A204.1 (cell line): ENCODE measurements around the gene RAB11FIP4.

ENCODE experiments used
- FAIRE-seq: peaks from 2 replicates; lab custom pipeline; 2012; peaks lifted over from hg19 to GRCh38; lab: Jason Lieb, UNC

The RAB11FIP4 gene

GRCh38 chr17:31525801-31526549 lies 134.5 kb downstream of the RAB11FIP4 start:
- FAIRE-seq, result no peak

DNA sequence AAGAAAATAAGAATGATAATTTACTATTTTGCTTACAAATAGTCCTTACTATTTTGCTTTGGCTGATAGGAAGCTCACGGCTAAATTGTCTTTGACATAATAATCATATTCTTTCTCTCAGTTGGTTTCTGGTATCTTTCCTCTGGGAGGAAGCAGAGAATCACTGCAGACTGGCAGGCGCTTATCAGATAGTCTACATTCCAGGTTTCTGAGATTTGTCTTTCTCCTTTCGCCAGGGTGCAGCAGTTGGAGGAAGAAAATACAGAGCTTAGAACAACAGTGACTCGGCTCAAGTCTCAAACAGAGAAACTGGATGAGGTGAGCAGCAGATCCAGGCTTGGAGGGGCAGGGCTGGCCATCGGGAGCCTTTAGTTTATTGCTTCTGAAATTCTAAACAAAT lies 136.1 kb downstream of the RAB11FIP4 start:
- FAIRE-seq, result no peak

- no peak for FAIRE-seq
Observed at GRCh38 chr17:31528291-31528874, 136.9 kb downstream of the RAB11FIP4 start.

DNA sequence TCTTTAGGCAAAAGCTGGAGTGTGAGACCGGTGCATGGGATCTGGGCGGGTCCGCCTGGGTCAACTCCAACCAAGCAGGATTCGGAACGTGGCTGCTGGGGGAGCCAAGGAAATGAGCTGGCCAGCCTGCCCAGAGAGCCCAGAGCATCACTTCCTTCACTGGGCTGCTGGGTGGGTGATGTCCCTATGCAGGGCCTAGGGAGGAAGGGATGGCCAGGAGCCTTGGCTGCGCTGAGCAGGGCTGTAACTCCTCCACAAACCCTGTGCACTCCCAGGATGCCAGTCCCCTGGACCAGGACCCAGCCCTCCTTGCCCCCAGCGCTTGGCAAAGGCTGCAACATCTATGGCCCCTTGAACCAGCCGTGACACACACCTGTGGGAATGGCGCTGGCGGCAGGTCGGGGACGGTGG lies 138.4 kb downstream of the RAB11FIP4 start:
- no peak for FAIRE-seq

DNA sequence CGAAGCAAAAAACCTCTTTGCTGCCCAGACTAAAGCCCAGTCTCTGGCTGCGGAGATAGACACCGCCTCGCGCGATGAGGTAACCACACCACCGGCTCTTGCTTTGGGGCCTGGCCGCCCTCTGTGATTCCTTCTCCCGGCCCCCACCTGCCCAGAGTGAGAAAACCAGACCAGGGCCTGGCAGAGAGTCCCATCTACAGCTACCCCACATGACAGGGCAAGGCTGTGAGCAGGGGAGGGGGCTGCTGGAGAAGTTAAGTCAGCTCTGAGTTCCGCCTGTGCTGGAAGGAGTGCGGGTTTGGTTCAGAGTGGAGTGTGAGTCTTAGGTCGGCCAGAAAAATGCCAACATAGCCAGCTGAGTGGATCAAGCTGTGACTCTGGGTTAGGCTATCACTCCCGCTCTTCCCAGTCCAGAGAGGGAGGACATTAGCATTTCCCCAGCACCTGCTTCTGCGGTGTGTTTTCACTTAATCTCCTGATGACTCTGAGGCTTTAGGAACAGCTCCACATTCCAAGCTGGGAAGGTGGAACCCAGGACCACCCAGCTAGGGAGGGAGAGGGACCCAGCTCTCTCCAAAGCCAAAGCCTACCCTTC lies 139.0 kb downstream of the RAB11FIP4 start:
- no peak for FAIRE-seq

GRCh38 chr17:31531336-31531980 lies 140.0 kb downstream of the RAB11FIP4 start:
- FAIRE-seq, result no peak

DNA sequence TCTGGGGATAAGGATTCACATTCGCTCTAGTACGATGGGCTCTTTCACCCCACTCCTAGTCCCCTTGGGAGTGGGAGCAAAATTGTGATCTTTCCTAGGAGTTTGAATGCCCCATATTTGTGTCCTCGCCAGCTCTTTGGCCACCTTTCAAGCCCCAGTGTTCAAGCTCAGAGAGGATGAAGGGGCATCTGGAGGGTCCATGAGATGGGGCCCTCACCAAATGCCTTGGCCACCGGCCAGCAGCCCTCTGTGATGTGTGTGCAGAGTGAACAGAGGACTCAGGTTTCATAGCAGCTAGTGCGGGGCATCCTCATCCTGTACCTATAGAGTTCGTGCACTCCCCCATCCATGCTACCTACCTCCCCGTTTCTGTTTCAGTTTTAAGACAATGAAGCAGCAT lies 140.6 kb downstream of the RAB11FIP4 start:
- FAIRE-seq, result no peak

- FAIRE-seq, result no peak
Observed at GRCh38 chr17:31532526-31532925, 141.1 kb downstream of the RAB11FIP4 start.

GRCh38 chr17:31533546-31534155 lies 142.2 kb downstream of the RAB11FIP4 start:
- FAIRE-seq, result no peak

DNA sequence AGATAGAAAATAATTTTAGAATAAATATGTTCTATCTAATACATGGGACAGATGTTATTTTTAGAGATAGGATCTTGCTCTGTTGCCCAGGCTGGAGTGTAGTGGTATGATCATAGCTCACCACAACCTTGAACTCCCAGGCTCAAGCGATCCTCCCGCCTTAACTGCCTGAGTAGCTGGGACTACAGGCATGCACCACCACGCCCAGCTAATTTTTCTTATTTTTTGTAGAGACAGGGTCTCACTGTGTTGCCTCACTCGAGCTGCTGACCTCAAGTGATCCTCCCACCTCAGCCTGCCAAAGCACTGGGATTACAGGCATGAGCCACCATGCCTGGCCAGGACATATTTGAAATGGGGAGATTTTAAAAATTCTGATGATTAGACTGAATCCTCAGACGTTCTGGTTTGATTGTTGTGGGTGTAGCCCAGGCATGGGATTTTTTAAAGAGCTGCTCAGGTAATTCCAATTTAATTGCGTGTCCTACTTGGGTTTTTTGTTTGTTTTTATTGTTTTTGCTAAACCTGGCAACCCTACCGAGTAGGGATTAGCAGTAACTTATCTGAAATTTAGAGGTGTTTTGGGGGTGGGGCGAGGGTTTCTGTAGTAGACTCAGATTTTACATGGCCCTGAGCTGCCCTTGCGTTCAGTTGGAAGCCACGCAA lies 142.9 kb downstream of the RAB11FIP4 start:
- no peak for FAIRE-seq

- FAIRE-seq, result no peak
Observed at GRCh38 chr17:31535581-31535981, 144.1 kb downstream of the RAB11FIP4 start.

DNA sequence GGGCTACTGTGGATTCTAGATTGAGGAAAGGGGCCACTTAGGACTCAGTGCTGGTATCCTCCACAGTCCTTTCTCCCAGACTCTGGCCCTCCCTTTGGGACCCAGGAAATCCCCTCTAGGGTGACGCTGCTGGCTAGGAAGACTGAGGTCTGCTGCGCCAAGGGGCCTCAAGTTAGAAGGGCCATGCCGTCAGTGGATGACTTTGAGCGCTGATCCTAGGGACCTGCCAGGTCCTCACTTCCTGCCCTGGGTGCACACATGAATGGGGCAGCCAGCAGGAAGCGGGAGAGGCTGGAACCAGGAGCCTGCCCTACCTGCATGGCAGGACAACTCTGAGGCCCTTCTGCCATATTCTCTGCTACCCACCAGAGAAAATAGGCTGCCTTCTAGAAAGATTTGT lies 145.0 kb downstream of the RAB11FIP4 start:
- FAIRE-seq, result no peak

GRCh38 chr17:31537565-31538011 lies 146.1 kb downstream of the RAB11FIP4 start:
- no peak for FAIRE-seq

DNA sequence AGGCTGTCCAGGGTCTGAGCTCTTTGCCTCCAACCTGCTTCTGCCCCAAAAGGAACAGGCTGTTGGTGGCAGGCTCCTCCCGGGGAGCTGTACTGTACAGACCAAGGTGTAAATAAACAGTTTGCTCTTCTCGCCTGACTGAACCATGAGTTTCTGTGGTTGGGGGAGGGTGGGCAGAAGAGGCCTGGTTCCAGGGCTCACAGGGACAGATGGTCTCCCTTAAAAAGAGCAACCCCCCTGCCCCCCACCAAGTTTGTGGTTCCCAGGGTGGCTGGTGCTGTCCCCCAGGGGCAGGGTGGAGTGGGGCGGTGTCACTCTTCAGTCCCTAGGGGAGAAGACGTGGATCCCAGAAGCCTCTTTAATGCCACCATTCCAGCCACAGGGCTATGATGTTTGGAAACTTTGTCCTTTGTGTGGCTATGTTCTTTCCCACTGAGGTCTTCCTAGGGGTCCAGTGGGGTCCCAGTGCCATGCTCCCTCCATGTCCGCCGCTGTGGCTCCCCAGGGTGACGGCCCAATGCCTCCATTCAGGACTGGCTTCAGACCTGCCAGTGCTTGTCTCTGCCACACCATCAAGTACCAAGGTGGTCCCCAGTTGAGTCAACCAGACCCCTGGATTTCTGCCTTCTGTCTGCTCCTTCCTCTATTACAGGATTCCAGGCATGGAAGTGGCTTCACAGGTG lies 146.7 kb downstream of the RAB11FIP4 start:
- FAIRE-seq, result no peak

- no peak for FAIRE-seq
Observed at GRCh38 chr17:31540602-31541307, 149.3 kb downstream of the RAB11FIP4 start.

GRCh38 chr17:31541559-31541958 lies 150.1 kb downstream of the RAB11FIP4 start:
- FAIRE-seq, result no peak

- FAIRE-seq, result no peak
Observed at GRCh38 chr17:31544186-31544585, 152.7 kb downstream of the RAB11FIP4 start.

GRCh38 chr17:31546650-31547049 lies 155.2 kb downstream of the RAB11FIP4 start:
- no peak for FAIRE-seq

- no peak for FAIRE-seq
Observed at GRCh38 chr17:31548709-31549108, 157.2 kb downstream of the RAB11FIP4 start.

DNA sequence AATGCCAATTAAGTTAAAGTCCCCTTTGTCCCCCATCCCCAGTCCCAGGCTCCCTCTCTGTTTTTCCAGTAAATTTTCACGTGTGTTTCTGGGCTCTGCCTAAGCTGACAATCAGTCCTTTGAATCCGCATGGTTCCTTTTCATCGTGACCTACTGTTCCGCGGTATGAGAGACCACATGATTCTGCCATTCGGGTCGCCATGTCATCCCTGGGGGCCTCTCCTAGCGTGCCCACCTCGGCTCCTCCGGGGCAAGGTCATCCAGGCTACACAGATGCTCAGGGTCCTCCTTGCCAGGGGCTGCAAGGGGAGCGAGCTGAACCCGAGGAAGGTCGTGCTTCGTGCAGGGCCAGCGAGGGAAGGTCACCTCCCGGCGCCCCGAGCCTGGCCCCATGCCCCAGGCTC lies 157.6 kb downstream of the RAB11FIP4 start:
- no peak for FAIRE-seq
